Right ventricle myocardium inferior (tissue), 1 donor: ENCODE data around the gene KLHL11. TPM values are rescaled to one million over a fixed set of nuclear protein-coding genes. Genes with fewer than 3 reads are reported as not detected.

ENCODE experiments used
- ATAC-seq: fragments of 200-7000 bp; cut with Tn5 transposase; one replicate; pipeline ENCODE4 v1.9.1; 2020; ENCODE audit warnings: mild to moderate bottlenecking, moderate library complexity
- DNase-seq: peaks from one replicate; pipeline ENCODE4 v3.0.0; 2021; ENCODE audit errors: missing footprints
- intact Hi-C: fragments of 100-400 bp; cut with DNase I; formaldehyde crosslinking; loops from one replicate; pipeline ENCODE4 v1.11.0; 2022
- long read RNA-seq: library from polyadenylated mRNA; unstranded; transcript quantifications from one replicate; pipeline ENCODE4 v2.0.0, GENCODE V29; 2021
- total RNA-seq: library from RNA; stranded (reverse); fragmentation: NEBNext Ultra II Directional; extraction: Animal tissue kit (Norgen Biotek cat#: 25700); gene quantifications from one replicate; pipeline ENCODE4 v1.2.1, GENCODE V29; 2021
- donor health status: DM: no; HTN: yes; CAD: no; lungs with severe emphysema.

KLHL11 gene, protein sequence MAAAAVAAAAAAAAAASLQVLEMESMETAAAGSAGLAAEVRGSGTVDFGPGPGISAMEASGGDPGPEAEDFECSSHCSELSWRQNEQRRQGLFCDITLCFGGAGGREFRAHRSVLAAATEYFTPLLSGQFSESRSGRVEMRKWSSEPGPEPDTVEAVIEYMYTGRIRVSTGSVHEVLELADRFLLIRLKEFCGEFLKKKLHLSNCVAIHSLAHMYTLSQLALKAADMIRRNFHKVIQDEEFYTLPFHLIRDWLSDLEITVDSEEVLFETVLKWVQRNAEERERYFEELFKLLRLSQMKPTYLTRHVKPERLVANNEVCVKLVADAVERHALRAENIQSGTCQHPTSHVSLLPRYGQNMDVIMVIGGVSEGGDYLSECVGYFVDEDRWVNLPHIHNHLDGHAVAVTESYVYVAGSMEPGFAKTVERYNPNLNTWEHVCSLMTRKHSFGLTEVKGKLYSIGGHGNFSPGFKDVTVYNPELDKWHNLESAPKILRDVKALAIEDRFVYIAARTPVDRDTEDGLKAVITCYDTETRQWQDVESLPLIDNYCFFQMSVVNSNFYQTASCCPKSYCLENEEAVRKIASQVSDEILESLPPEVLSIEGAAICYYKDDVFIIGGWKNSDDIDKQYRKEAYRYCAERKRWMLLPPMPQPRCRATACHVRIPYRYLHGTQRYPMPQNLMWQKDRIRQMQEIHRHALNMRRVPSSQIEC
- total RNA-seq: 3.7 TPM
- long read RNA-seq: 0 reads

GRCh38 chr17:41864836-41865595 lies at the start of gene KLHL11:
KLHL11 (minus strand) TSS chr17:41865423; CDS start chr17:41865370, 53 bp downstream.
- DNase-seq (peak; percentile 94), ATAC-seq (peak; percentile 99)
- intact Hi-C loops: no loop called here

DNA sequence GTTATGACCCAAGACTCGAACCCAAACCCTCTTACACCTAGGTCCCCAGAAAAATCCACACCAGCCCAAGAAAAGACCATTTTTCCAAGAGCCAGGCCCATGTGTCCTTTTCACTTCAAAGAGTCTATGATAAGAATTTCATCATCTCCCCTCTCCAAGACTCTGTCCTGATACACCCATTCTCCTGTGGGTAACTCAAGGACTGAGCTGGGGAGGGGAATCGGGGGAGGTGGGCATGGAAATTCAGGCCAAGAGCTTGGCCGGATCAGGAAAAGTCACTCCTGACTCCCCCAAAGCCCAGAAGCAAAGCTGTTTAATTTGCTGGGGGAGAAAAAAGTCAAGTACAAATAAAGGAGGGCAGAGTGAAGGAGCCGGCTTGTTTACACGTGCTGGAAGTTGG lies 49.8 kb upstream of the KLHL11 start:
- ATAC-seq: no peak
- DNase-seq: no peak
- intact Hi-C loops: no loop called here

- intact Hi-C loops: no loop called here
- ATAC-seq (no peak), DNase-seq (no peak)
These were observed 49.1 kb upstream of the KLHL11 start for GRCh38 chr17:41914358-41914766.

GRCh38 chr17:41913798-41914197 lies 48.6 kb upstream of the KLHL11 start:
- intact Hi-C loops: no loop called here
- ATAC-seq (no peak), DNase-seq (no peak)

GRCh38 chr17:41912925-41913324 lies 47.7 kb upstream of the KLHL11 start:
- no peak for ATAC-seq
- DNase-seq: no peak
- intact Hi-C loops: no loop called here

DNA sequence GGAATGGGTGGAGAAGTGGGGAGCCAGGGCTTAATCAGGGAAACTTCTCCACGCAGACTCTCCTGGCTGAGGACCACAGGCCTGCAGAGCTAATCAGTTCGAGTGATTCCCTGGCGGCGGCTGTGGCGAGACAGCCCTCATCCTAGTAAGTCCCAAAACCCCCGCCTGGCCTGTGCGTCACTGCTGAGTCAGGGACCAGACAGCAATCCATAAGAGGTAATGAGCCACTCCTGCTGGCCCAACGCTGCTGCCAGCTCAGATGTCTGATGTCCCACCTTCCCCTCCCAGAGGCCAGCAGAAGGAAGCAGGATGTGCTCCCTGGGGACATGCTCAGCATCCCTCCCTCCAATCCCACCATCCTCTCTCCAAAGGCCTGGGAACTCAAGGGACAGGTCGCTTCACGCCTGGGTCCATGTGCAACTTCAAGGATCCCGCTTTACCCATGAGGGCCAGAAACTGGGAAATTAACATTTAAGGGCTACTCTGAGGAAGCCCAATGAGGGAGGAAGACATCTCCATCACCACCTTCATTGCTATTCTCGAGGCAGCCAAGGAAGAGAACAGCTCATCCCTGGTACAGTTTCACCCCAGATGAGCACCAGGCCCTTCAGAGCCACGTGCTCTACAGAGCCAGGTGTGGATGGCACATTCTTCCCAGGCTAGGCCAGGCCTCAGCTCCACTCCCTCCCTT lies 45.6 kb upstream of the KLHL11 start:
- DNase-seq: no peak
- ATAC-seq: no peak
- intact Hi-C loops: no loop called here

- no peak for DNase-seq
- ATAC-seq: no peak
- intact Hi-C loops: no loop called here
These were observed 43.9 kb upstream of the KLHL11 start for GRCh38 chr17:41909088-41909487.

DNA sequence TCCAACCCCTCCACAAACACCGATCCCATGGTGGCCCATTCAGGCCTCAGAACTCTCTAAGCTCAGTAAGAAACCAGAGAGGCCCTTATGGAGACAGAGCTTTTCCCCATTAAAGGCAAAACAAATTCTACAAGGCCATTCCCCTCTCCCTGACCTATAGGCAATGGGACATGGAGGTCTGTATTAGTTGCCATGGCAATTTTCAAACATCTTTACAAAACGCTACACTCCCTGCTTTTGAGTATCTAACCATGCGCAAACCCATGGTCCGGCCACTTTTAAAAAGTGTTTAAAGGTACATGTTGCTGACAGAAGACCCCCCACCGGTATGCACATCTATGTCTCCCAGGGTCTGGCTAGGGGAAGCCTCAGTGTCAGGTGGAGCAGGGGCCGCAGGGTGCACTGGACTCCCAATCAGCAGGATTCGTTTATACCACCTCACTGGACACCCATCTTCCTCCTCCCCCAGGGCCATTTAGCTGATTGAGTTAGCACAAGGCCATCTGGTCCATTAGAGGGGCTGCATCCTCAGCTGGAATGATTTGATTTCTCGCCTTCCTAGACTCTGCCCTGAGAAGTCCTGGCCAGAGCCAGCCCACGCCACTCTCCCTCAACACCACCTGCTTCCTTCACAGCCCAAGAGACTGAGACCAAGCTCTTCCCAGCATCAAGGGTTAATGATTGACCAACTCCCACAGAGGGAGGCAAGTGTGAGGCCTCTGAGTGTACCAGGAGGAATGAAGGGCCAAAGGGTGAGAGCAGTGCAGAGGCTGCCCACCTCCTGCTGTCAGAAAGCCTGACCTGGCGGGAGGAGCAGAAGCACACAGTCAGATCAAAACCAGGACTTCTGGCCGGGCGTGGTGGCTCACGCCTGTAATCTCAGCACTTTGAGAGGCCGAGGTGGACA lies 42.7 kb upstream of the KLHL11 start:
- DNase-seq (no peak), ATAC-seq (no peak)
- intact Hi-C loops: no loop called here

- ATAC-seq: no peak
- intact Hi-C loops: no loop called here
- DNase-seq: no peak
These were observed 41.9 kb upstream of the KLHL11 start for GRCh38 chr17:41907185-41907556.

GRCh38 chr17:41906465-41907184 lies 41.4 kb upstream of the KLHL11 start:
- intact Hi-C loops: no loop called here
- DNase-seq (no peak), ATAC-seq (no peak)

DNA sequence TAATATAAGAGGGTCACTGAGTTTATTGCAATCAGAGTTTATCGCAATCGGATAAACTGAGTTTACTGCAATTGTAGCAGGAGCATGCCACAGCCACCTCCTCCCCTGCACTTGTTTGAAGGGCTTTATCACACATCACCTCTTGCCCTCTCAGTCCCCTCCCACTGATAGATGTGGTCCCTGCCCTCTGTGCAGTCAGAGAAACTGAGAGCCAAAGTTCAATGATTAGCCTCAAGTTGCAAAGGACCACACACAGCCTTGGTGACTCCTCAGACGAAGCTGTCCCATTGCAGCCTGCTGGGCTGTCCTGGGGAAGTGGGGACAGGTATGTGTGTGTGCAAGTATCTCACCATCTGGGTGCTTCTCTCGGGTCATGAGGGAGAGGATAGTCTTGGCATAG lies 39.9 kb upstream of the KLHL11 start:
- ATAC-seq (no peak), DNase-seq (no peak)
- intact Hi-C loops: no loop called here

- intact Hi-C loops: no loop called here
- no peak for DNase-seq
- ATAC-seq: no peak
These were observed 39.1 kb upstream of the KLHL11 start for GRCh38 chr17:41904242-41904841.

DNA sequence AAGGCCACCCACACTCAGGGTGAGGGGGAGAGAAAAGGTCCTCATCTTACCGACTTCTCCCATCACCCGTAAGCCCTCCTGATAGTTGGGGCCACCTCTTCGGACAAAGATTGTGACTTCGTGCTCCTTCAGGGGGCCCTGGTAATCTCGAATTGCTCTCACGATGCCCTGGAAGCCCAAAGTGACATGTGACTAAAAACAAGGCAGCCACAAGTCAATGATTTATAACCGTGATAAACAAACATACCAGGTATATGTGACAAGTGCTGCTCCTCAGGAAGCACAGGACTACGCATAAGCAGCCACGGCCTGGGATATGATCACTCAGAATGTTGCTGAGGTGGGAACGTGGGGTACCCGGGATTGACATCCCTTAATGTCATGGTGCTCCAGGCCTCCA lies 36.4 kb upstream of the KLHL11 start:
- DNase-seq (no peak), ATAC-seq (no peak)
- intact Hi-C loops: no loop called here

DNA sequence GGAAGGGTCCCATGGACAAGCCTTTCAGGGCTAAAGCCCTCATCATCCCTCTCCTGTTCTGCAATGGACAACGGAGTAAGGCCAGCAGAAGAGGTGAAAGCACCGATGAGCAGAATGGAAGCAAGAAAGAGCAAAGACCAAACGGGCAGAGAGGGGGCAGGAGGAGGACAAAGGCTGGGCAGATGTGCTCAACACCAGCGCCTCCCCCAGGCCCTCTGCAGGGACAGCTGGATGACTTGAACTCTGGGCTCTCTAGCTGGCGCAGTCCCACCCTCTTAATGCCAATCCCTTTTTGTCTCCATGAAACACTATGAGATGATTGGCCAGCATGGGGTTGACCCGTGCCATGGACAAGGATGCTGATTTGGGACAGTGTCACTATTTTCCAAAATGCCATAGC lies 31.5 kb upstream of the KLHL11 start:
- DNase-seq (no peak), ATAC-seq (no peak)
- intact Hi-C loops: no loop called here

DNA sequence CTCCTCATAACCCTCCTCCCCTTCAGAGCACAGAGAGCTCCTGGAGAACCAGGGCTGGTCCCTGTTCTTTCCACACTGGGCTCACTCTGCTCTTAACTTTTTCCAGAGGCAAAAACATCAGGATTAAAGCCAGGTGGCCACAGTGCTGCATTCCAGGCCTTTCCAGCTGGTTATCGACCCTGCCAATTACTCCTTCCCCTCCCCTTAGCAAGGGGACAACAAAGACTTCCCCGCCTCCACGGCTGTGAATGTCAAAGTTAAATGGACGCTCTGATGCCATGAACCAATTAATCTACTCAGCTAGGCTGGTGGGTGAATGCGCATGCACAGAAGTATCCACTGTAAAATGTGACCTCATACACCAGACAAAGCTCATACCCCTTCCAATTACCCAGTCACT lies 30.4 kb upstream of the KLHL11 start:
- DNase-seq (no peak), ATAC-seq (peak; percentile 76)
- intact Hi-C loops: no loop called here

DNA sequence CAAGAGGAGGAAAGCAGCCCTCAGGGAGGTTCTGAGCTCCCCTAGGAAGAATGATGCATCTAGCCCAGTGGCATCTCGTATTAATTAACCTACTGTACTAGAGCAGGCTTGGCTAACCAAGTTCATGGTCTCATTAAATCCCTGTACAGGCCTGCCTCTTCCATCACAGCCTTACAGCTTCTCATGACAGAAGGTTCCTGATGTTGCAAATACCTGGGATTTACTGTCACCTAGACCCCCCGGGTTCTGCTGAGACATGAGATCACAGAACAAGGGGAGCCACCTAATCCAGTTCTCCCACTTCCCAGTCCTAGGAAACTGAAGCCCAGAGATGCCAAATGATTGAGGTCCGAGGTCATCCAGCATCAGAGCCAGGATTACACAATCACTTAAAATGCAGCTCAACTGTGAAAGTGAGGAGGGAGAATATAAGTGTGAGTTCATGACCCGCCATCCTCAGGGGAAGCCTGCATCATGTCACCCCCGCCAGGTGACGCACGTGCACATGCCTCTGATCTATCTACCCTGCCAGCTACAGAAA lies 29.6 kb upstream of the KLHL11 start:
- no peak for DNase-seq
- intact Hi-C loops: no loop called here
- peak; percentile 73 for ATAC-seq

DNA sequence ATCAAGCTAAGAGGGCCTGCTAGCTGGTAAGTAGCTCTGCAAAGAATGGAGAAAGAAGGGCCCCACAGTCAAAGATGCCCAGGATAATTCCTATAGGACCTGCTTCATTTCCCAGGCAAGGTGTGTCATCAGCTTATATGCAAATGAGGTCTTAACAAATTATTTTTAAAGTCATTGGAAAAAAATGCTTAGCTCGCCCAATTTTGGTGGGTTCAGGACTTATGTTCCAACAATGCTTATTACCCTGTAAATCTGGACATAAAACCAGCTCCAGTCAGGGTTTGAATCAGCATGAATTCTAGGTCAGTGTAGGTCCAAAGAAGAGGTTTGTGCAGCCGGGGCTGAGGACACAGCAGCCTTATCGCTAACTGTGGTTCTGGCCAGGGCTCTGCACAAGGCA lies 28.2 kb upstream of the KLHL11 start:
- ATAC-seq (no peak), DNase-seq (no peak)
- intact Hi-C loops: no loop called here
